SK-N-SH treated with all-trans-retinoic acid at 6 μM for 48 hours (cell line): Measurements from ENCODE around the gene ANLN.

Source experiments
- BACH2 ChIP-seq: fragments of 250-450 bp; sonication (Bioruptor Pico); IDR thresholded peaks from 2 replicates; pipeline ENCODE4 v1.9.0; 2021; ENCODE audit warnings: mild to moderate bottlenecking, borderline replicate concordance
- TF ChIP-seq, protein P1 (sequence below): fragments of 250-450 bp; sonication (Bioruptor Pico); IDR thresholded peaks from 2 replicates; pipeline ENCODE4 v1.8.0; 2021; ENCODE audit warnings: low read depth, mild to moderate bottlenecking, moderate library complexity, borderline replicate concordance

DNA sequence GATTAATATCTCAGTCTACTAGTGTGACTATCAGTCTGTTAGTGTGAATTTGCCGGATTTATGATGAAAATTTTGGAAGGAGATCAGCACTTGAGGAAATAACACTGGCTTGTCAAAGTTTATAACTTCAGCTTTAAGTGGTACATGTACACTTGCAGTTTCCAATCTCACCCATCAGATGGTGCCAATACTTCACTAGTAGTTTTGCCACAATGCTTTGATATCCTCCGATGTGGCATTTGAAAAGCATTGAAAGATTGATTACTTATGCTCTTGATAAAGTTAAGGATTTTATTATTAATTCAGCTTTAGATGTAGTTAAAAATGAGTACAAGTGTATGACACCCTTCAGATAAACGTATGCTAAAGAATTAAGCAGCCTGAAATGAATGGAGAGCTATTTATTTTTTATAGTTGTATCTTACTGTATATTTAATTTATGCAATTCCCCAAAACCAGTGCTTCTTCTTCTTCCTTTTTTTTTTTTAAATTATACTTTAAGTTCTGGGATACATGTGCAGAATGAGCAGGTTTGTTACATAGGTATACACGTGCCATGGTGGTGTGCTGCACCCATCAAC is 98.2 kb downstream of the ANLN start:
- no peak for TF ChIP-seq BACH2
- TF ChIP-seq, protein P1, sequence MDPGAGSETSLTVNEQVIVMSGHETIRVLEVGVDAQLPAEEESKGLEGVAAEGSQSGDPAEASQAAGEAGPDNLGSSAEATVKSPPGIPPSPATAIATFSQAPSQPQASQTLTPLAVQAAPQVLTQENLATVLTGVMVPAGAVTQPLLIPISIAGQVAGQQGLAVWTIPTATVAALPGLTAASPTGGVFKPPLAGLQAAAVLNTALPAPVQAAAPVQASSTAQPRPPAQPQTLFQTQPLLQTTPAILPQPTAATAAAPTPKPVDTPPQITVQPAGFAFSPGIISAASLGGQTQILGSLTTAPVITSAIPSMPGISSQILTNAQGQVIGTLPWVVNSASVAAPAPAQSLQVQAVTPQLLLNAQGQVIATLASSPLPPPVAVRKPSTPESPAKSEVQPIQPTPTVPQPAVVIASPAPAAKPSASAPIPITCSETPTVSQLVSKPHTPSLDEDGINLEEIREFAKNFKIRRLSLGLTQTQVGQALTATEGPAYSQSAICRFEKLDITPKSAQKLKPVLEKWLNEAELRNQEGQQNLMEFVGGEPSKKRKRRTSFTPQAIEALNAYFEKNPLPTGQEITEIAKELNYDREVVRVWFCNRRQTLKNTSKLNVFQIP (CRISPR knock-in tag) = no peak
